B cell (primary cell): Measurements from ENCODE around the gene ACSM2A. TPM values are rescaled to one million over a fixed set of nuclear protein-coding genes. Genes with fewer than 3 reads are reported as not detected.
"Not testable (repeated sequence)": the region's sequence is repeated elsewhere in the genome, so short reads cannot be mapped to it uniquely, and the experiment has no call there.

Source experiments
- ATAC-seq: fragments of 200-7000 bp; cut with Tn5 transposase; one replicate; pipeline ENCODE4 v1.10.0; 2021; ENCODE audit warnings: low read depth, mild to moderate bottlenecking, moderate number of reproducible peaks, moderate library complexity
- CTCF ChIA-PET: fragments of 350-600 bp; sonication (Branson Sonifier 250); formaldehyde crosslinking; loops from one replicate; lab custom pipeline; 2021; ENCODE audit warnings: antibody characterized with exemption, inconsistent platforms; lab: Charles Lee
- POLR2A ChIA-PET: fragments of 350-600 bp; sonication (Branson Sonifier 250); formaldehyde crosslinking; loops from one replicate; lab custom pipeline; 2021; ENCODE audit warnings: antibody characterized with exemption; lab: Charles Lee
- DNase-seq: peaks from one replicate; pipeline ENCODE4 v3.0.0; 2013
- H2AFZ ChIP-seq: 2 replicates; pipeline ENCODE4 v1.6.1; 2012; ENCODE audit warnings: mild to moderate bottlenecking, low read depth, low read length; ENCODE audit not compliant: insufficient read depth, poor library complexity, severe bottlenecking
- H3K27ac ChIP-seq, 2 donors: 1 replicate in 1 of 2; 2 replicates in 1 of 2; pipeline ENCODE4 v1.5.1; 2012 to 2013; ENCODE audit warnings: low read length in 2 of 2, mild to moderate bottlenecking in 2 of 2, moderate library complexity in 1 of 2
- H3K27me3 ChIP-seq, 4 experiments: fragments of 200-600 bp in 1 of 4; sonication (generic) in 1 of 4; replicated peaks in 1 of 4; 1 replicate in 2 of 4; 2 replicates in 2 of 4; pipeline versions ENCODE4 v1.6.1 to v1.7.0; 2013 to 2016; ENCODE audit warnings: low read length in 3 of 4, mild to moderate bottlenecking in 2 of 4, mixed read lengths in 1 of 4, moderate library complexity in 1 of 4; ENCODE audit not compliant: insufficient read depth in 4 of 4, control insufficient read depth in 3 of 4; ENCODE audit errors: control extremely low read depth in 1 of 4
- H3K36me3 ChIP-seq, 2 experiments: replicated peaks in 1 of 2; 1 replicate in 1 of 2; 2 replicates in 1 of 2; pipeline versions ENCODE4 v1.6.1 to v1.7.1; 2013; ENCODE audit warnings: low read length in 1 of 2; ENCODE audit not compliant: insufficient read depth in 2 of 2, control insufficient read depth in 1 of 2; ENCODE audit errors: control extremely low read depth in 1 of 2, extremely low read depth in 1 of 2
- H3K4me1 ChIP-seq, 2 donors: fragments of 200-600 bp in 1 of 2; sonication (generic) in 1 of 2; 1 replicate in 1 of 2; 2 replicates in 1 of 2; pipeline versions ENCODE4 v1.5.1 to v1.6.1; 2013 to 2017; ENCODE audit warnings: low read length in 2 of 2; ENCODE audit not compliant: control insufficient read depth in 2 of 2, insufficient read depth in 2 of 2
- H3K4me2 ChIP-seq: replicated peaks from 2 replicates; pipeline ENCODE3; 2012; ENCODE audit warnings: mild to moderate bottlenecking, low read depth, low read length; ENCODE audit not compliant: poor library complexity, severe bottlenecking
- H3K4me3 ChIP-seq, 5 experiments: fragments of 200-600 bp in 1 of 5; sonication (generic) in 1 of 5; 1 replicate in 3 of 5; 2 replicates in 2 of 5; pipeline versions ENCODE4 v1.5.1 to v1.7.0; 2011 to 2016; ENCODE audit warnings: low read length in 4 of 5, mild to moderate bottlenecking in 4 of 5, low read depth in 2 of 5, control low read depth in 1 of 5, moderate library complexity in 1 of 5; ENCODE audit not compliant: insufficient read depth in 1 of 5; ENCODE audit errors: control extremely low read depth in 1 of 5, extremely low read depth in 1 of 5
- H3K79me2 ChIP-seq: fragments of 200-600 bp; sonication (generic); one replicate; pipeline ENCODE4 v1.6.0; 2016; ENCODE audit warnings: low read length; ENCODE audit not compliant: control insufficient read depth, insufficient read depth
- H3K9ac ChIP-seq: fragments of 200-600 bp; sonication (generic); 2 replicates; pipeline ENCODE4 v1.6.1; 2017; ENCODE audit warnings: mild to moderate bottlenecking, low read length, moderate library complexity
- H3K9me3 ChIP-seq, 3 donors: one replicate each; pipeline versions ENCODE4 v1.6.1 to v1.7.1; 2013; ENCODE audit warnings: low read length in 2 of 3; ENCODE audit not compliant: control insufficient read depth in 2 of 3, insufficient read depth in 1 of 3; ENCODE audit errors: control extremely low read depth in 1 of 3
- H4K20me1 ChIP-seq: 2 replicates; pipeline ENCODE4 v1.6.0; 2012; ENCODE audit warnings: mild to moderate bottlenecking, low read length; ENCODE audit not compliant: insufficient read depth, control insufficient read depth, poor library complexity, severe bottlenecking
- H3K27ac Mint-ChIP-seq: one replicate; pipeline ENCODE4 v1.8.0; 2021; ENCODE audit warnings: mixed read lengths
- H3K27me3 Mint-ChIP-seq: one replicate; pipeline ENCODE4 v1.8.0; 2021; ENCODE audit warnings: mixed read lengths
- H3K4me1 Mint-ChIP-seq: one replicate; pipeline ENCODE4 v1.8.0; 2021; ENCODE audit warnings: mixed read lengths
- H3K4me3 Mint-ChIP-seq: one replicate; pipeline ENCODE4 v1.8.0; 2021; ENCODE audit warnings: mixed read lengths
- H3K9me3 Mint-ChIP-seq: one replicate; pipeline ENCODE4 v1.8.0; 2022; ENCODE audit warnings: mixed read lengths; ENCODE audit not compliant: insufficient read depth
- WGBS: methylation state at CpG from one replicate; pipeline ENCODE4 v1.1.5; 2013; ENCODE audit warnings: missing lambda C conversion rate; ENCODE audit not compliant: insufficient coverage; 5-methylcytosine and 5-hydroxymethylcytosine counted together
- intact Hi-C: fragments of 100-400 bp; cut with micrococcal nuclease; formaldehyde crosslinking; loops from one replicate; pipeline ENCODE4 v1.10.0; 2022
- polyA plus RNA-seq: library from polyadenylated mRNA; depleted of rRNA; stranded (reverse); fragments of >200 nt; gene quantifications from 2 replicates; pipeline ENCODE4 v1.2.3, GENCODE V29; 2012
- total RNA-seq, 2 donors: library from RNA; stranded (reverse); fragments of 120-200 nt in 1 of 2; gene quantifications; 1 replicate in 1 of 2; 2 replicates in 1 of 2; pipeline versions ENCODE4 v1.2.3 to v1.2.4, GENCODE V29; 2013 to 2022
- TF ChIP-seq, protein P1 (sequence below): fragments of 200-600 bp; IDR thresholded peaks from one replicate; pipeline ENCODE4 v1.8.0; 2022; ENCODE audit warnings: antibody characterized with exemption, mild to moderate bottlenecking

Gene ACSM2A
- total and polyA plus RNA-seq, 2 donors (not counting 1 experiment from before 2014, with no cell fraction given): not detected

DNA sequence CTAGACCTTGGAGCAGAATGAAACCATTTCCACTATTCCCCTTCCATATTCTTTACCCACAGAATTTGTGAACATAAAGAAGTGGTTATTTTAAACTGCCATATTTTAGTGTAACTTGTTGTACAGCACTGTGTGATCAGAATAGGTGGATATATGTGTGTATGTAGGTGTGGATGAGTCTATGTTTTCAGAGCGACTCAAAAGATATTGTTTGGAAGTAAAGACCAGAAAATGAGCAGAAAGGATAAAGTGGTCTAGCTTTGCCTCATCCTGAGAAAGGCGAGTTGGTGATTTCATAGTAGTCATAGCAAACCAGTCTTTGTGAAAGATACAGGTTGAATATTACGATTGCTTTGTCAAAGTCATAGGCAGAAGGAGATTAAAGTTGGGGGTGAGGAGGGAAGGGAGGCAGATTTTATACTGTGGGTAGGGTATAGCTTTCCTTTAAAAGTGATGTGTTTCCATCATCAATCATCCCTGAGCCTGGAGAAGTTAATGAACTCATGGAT, 81.0 kb downstream of the ACSM2A start:
- H3K9me3 ChIP-seq, CTCF ChIA-PET, H2AFZ ChIP-seq, H3K79me2 ChIP-seq, H3K4me3 ChIP-seq, H3K36me3 ChIP-seq, H3K4me1 ChIP-seq, POLR2A ChIA-PET, intact Hi-C loops, H3K4me2 ChIP-seq, DNase-seq, H4K20me1 ChIP-seq, H3K27me3 ChIP-seq, H3K9ac ChIP-seq, H3K27ac Mint-ChIP-seq, ATAC-seq, H3K27me3 Mint-ChIP-seq, H3K9me3 Mint-ChIP-seq, H3K27ac ChIP-seq, H3K4me3 Mint-ChIP-seq, H3K4me1 Mint-ChIP-seq: not testable (repeated sequence)
- WGBS: no CpG with 5 or more reads among the region's 3 CpGs

DNA sequence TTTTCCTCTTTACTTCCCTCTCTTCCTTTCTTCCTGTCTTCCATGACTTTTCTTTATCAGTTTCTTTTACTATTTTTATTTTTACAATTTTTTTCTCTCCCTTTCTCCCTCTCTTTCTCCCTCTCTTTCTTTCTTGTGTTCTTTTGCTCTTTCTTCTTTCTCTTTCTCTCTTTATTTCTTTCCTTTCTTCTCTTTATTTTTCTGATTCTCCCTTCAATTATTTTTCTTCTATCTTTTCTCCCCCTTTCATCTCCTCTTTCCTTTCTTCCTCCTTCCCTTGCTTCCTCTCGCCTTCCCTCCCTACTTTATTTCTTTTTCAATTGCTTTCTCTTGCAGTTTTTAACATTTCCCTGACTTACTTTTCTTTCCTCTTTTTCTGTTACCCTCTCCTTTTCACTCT, 85.3 kb downstream of the ACSM2A start:
- POLR2A ChIA-PET, H3K4me2 ChIP-seq, ATAC-seq, H3K9me3 Mint-ChIP-seq, H3K4me1 Mint-ChIP-seq, H4K20me1 ChIP-seq, H3K27ac ChIP-seq, CTCF ChIA-PET, H3K9me3 ChIP-seq, H3K27ac Mint-ChIP-seq, DNase-seq, H3K4me3 Mint-ChIP-seq, H3K4me3 ChIP-seq, H3K79me2 ChIP-seq, H2AFZ ChIP-seq, intact Hi-C loops, H3K9ac ChIP-seq, H3K36me3 ChIP-seq, H3K27me3 ChIP-seq, H3K4me1 ChIP-seq: not testable (repeated sequence)
- 89% methylated on average over 1 of the region's 1 CpG for WGBS
- H3K27me3 Mint-ChIP-seq: peaks cover 14% of the 10 kb centered on the region
- TF ChIP-seq, protein P1, sequence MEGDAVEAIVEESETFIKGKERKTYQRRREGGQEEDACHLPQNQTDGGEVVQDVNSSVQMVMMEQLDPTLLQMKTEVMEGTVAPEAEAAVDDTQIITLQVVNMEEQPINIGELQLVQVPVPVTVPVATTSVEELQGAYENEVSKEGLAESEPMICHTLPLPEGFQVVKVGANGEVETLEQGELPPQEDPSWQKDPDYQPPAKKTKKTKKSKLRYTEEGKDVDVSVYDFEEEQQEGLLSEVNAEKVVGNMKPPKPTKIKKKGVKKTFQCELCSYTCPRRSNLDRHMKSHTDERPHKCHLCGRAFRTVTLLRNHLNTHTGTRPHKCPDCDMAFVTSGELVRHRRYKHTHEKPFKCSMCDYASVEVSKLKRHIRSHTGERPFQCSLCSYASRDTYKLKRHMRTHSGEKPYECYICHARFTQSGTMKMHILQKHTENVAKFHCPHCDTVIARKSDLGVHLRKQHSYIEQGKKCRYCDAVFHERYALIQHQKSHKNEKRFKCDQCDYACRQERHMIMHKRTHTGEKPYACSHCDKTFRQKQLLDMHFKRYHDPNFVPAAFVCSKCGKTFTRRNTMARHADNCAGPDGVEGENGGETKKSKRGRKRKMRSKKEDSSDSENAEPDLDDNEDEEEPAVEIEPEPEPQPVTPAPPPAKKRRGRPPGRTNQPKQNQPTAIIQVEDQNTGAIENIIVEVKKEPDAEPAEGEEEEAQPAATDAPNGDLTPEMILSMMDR: peak; percentile 19

Other genes with a start within 250 kb of the ACSM2A start
- gene GP2, start 124.0 kb upstream of the ACSM2A start, total RNA-seq: not detected in 2 replicates
- not detected in 2 replicates for gene GP2, start 124.0 kb upstream of the ACSM2A start, polyA plus RNA-seq
- not detected in 2 replicates for gene UMOD, start 98.8 kb upstream of the ACSM2A start, total RNA-seq
- not detected in 2 replicates for gene UMOD, start 98.8 kb upstream of the ACSM2A start, polyA plus RNA-seq
- gene PDILT, start 46.8 kb upstream of the ACSM2A start, total RNA-seq: not detected in 2 replicates
- gene PDILT, start 46.8 kb upstream of the ACSM2A start, polyA plus RNA-seq: not detected in 2 replicates
- not detected in 2 replicates for gene ACSM5, start 42.0 kb upstream of the ACSM2A start, total RNA-seq
- gene ACSM5, start 42.0 kb upstream of the ACSM2A start, polyA plus RNA-seq: not detected in 2 replicates
- not detected in 2 replicates for gene ACSM2B, start 124.8 kb downstream of the ACSM2A start, total RNA-seq
- gene ACSM2B, start 124.8 kb downstream of the ACSM2A start, polyA plus RNA-seq: not detected in 2 replicates
- gene ACSM1, start 246.2 kb downstream of the ACSM2A start, total RNA-seq: 0.99 and 2.1 TPM in 2 replicates
- gene ACSM1, start 246.2 kb downstream of the ACSM2A start, polyA plus RNA-seq: 0.72 and 0.89 TPM in 2 replicates